Lower leg skin (tissue), 3 donors: Measurements from ENCODE around the gene P3H2.

Experiments used
- CTCF ChIP-seq, 3 donors: fragments of 450-650 bp; IDR thresholded peaks; one replicate each; pipeline ENCODE4 v1.5.1; 2016; ENCODE audit warnings: antibody characterized with exemption in 3 of 3, mild to moderate bottlenecking in 3 of 3, moderate library complexity in 2 of 3
- POLR2A ChIP-seq, 2 donors: fragments of 450-650 bp; IDR thresholded peaks; one replicate each; pipeline ENCODE4 v1.6.1; 2016 to 2017; ENCODE audit warnings: antibody characterized with exemption in 2 of 2, mild to moderate bottlenecking in 1 of 2, moderate library complexity in 1 of 2

- TF ChIP-seq CTCF (IDR thresholded peaks at IDR 0.05) (no peak), POLR2A (IDR thresholded peaks at IDR 0.05) (no peak)
These were observed 61.5 kb downstream of the P3H2 start for GRCh38 chr3:190059242-190059590.
